HG03095 (cell line): ENCODE data around the gene LRRC7.
"Not testable (repeated sequence)": the region's sequence is repeated elsewhere in the genome, so short reads cannot be mapped to it uniquely, and the experiment has no call there.

ENCODE experiments used
- ATAC-seq: cut with Tn5 transposase; IDR thresholded peaks from one replicate; pipeline ENCODE4 v1.9.1; 2021; ENCODE audit warnings: moderate library complexity; ENCODE audit not compliant: unreplicated experiment

The LRRC7 gene

GRCh38 chr1:70033266-70033873 lies 465.6 kb downstream of the LRRC7 start:
- ATAC-seq: peak; percentile 76

GRCh38 chr1:70033936-70034335 lies 466.2 kb downstream of the LRRC7 start:
- ATAC-seq: no peak

GRCh38 chr1:70034403-70034802 lies 466.7 kb downstream of the LRRC7 start:
- ATAC-seq: no peak

- no peak for ATAC-seq
These were observed 470.3 kb downstream of the LRRC7 start for GRCh38 chr1:70038025-70038424.

- ATAC-seq: no peak
These were observed 471.8 kb downstream of the LRRC7 start for GRCh38 chr1:70039485-70039884.

- no peak for ATAC-seq
These were observed 473.8 kb downstream of the LRRC7 start for GRCh38 chr1:70041317-70042045.

- peak; percentile 61 for ATAC-seq
These were observed 474.5 kb downstream of the LRRC7 start for GRCh38 chr1:70042090-70042731.

GRCh38 chr1:70043804-70044203 lies 476.1 kb downstream of the LRRC7 start:
- ATAC-seq: no peak

GRCh38 chr1:70044832-70045231 lies 477.1 kb downstream of the LRRC7 start:
- no peak for ATAC-seq

GRCh38 chr1:70045581-70045980 lies 477.9 kb downstream of the LRRC7 start:
- not testable (repeated sequence) for ATAC-seq

- no peak for ATAC-seq
These were observed 480.8 kb downstream of the LRRC7 start for GRCh38 chr1:70048336-70049094.

- ATAC-seq: no peak
These were observed 484.2 kb downstream of the LRRC7 start for GRCh38 chr1:70051926-70052325.

GRCh38 chr1:70057500-70057899 lies 489.8 kb downstream of the LRRC7 start:
- ATAC-seq: no peak

GRCh38 chr1:70061231-70061630 lies 493.5 kb downstream of the LRRC7 start:
- no peak for ATAC-seq

- no peak for ATAC-seq
These were observed 496.1 kb downstream of the LRRC7 start for GRCh38 chr1:70063861-70064260.

- ATAC-seq: no peak
These were observed 499.0 kb downstream of the LRRC7 start for GRCh38 chr1:70066711-70067110.

- no peak for ATAC-seq
These were observed 503.9 kb downstream of the LRRC7 start for GRCh38 chr1:70071601-70072000.

- ATAC-seq: no peak
These were observed 504.6 kb downstream of the LRRC7 start for GRCh38 chr1:70072231-70072751.

GRCh38 chr1:70075761-70076160 lies 508.0 kb downstream of the LRRC7 start:
- no peak for ATAC-seq

GRCh38 chr1:70077066-70077465 lies 509.3 kb downstream of the LRRC7 start:
- ATAC-seq: no peak

- ATAC-seq: no peak
These were observed 511.8 kb downstream of the LRRC7 start for GRCh38 chr1:70079546-70079945.
